Ishikawa (cell line): ENCODE results near the gene DUSP18.

Experiments used
- CEBPB ChIP-seq: IDR thresholded peaks from 2 replicates; pipeline ENCODE4 v1.6.1; 2012
- CREB1 ChIP-seq: IDR thresholded peaks from 2 replicates; pipeline ENCODE4 v1.6.1; 2012; ENCODE audit warnings: low read depth
- EGR1 ChIP-seq: IDR thresholded peaks from 2 replicates; pipeline ENCODE4 v1.6.1; 2012
- EP300 ChIP-seq: IDR thresholded peaks from 2 replicates; pipeline ENCODE4 v1.6.1; 2012; ENCODE audit warnings: borderline replicate concordance
- FOXM1 ChIP-seq: IDR thresholded peaks from 2 replicates; pipeline ENCODE4 v1.6.1; 2012; ENCODE audit warnings: low read depth, borderline replicate concordance
- NFIC ChIP-seq: IDR thresholded peaks from 2 replicates; pipeline ENCODE4 v1.6.1; 2012
- RAD21 ChIP-seq: IDR thresholded peaks from 2 replicates; pipeline ENCODE4 v1.6.1; 2012; ENCODE audit warnings: low read depth
- TAF1 ChIP-seq: IDR thresholded peaks from 2 replicates; pipeline ENCODE4 v1.6.1; 2012; ENCODE audit warnings: low read depth, mild to moderate bottlenecking
- TCF12 ChIP-seq: IDR thresholded peaks from 2 replicates; pipeline ENCODE4 v1.6.1; 2012; ENCODE audit warnings: low read depth
- TEAD4 ChIP-seq: IDR thresholded peaks from 2 replicates; pipeline ENCODE4 v1.6.1; 2012
- USF1 ChIP-seq: IDR thresholded peaks from 2 replicates; pipeline ENCODE4 v1.6.1; 2012
- YY1 ChIP-seq: IDR thresholded peaks from 2 replicates; pipeline ENCODE4 v1.6.1; 2012; ENCODE audit warnings: low read depth
- ZBTB7A ChIP-seq: IDR thresholded peaks from 2 replicates; pipeline ENCODE4 v1.6.1; 2012; ENCODE audit warnings: low read depth
- TF ChIP-seq, protein P1 (sequence below): IDR thresholded peaks from 2 replicates; pipeline ENCODE4 v1.6.1; 2012
- TF ChIP-seq, protein P2 (sequence below): IDR thresholded peaks from 2 replicates; pipeline ENCODE4 v1.6.1; 2012; ENCODE audit warnings: low read depth, mild to moderate bottlenecking

The DUSP18 gene

DNA sequence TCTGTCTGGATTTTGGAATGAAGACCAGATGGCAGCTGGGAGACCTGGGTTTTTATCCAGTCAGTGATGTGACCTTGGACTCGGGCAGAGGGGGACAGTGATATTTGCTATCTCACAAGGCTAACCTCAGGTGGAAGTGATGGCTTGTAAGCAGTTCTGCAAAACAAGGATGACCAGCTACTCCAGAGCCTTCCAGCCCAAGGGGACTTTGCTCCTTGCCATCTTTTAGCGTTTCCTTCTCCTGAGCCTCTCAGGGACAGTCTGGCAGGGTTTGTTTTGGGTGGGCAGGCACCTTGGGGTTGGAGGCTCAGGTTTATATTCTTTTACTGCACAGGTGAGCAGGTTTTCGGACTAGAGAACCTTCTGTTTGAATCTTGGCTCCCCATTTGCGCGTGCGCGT lies 17.5 kb upstream of the DUSP18 start:
- TF ChIP-seq TCF12, result no peak
- TF ChIP-seq EP300, result no peak
- no peak for TF ChIP-seq CREB1
- no peak for TF ChIP-seq FOXM1
- TF ChIP-seq NFIC, result no peak
- no peak for TF ChIP-seq USF1
- no peak for TF ChIP-seq YY1
- no peak for TF ChIP-seq TAF1
- TF ChIP-seq, protein P1, sequence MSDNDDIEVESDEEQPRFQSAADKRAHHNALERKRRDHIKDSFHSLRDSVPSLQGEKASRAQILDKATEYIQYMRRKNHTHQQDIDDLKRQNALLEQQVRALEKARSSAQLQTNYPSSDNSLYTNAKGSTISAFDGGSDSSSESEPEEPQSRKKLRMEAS, result no peak
- TF ChIP-seq TEAD4, result no peak
- TF ChIP-seq CEBPB, result no peak
- no peak for TF ChIP-seq RAD21
- TF ChIP-seq EGR1, result no peak
- TF ChIP-seq, protein P2, sequence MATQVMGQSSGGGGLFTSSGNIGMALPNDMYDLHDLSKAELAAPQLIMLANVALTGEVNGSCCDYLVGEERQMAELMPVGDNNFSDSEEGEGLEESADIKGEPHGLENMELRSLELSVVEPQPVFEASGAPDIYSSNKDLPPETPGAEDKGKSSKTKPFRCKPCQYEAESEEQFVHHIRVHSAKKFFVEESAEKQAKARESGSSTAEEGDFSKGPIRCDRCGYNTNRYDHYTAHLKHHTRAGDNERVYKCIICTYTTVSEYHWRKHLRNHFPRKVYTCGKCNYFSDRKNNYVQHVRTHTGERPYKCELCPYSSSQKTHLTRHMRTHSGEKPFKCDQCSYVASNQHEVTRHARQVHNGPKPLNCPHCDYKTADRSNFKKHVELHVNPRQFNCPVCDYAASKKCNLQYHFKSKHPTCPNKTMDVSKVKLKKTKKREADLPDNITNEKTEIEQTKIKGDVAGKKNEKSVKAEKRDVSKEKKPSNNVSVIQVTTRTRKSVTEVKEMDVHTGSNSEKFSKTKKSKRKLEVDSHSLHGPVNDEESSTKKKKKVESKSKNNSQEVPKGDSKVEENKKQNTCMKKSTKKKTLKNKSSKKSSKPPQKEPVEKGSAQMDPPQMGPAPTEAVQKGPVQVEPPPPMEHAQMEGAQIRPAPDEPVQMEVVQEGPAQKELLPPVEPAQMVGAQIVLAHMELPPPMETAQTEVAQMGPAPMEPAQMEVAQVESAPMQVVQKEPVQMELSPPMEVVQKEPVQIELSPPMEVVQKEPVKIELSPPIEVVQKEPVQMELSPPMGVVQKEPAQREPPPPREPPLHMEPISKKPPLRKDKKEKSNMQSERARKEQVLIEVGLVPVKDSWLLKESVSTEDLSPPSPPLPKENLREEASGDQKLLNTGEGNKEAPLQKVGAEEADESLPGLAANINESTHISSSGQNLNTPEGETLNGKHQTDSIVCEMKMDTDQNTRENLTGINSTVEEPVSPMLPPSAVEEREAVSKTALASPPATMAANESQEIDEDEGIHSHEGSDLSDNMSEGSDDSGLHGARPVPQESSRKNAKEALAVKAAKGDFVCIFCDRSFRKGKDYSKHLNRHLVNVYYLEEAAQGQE, result no peak
- no peak for TF ChIP-seq ZBTB7A

DNA sequence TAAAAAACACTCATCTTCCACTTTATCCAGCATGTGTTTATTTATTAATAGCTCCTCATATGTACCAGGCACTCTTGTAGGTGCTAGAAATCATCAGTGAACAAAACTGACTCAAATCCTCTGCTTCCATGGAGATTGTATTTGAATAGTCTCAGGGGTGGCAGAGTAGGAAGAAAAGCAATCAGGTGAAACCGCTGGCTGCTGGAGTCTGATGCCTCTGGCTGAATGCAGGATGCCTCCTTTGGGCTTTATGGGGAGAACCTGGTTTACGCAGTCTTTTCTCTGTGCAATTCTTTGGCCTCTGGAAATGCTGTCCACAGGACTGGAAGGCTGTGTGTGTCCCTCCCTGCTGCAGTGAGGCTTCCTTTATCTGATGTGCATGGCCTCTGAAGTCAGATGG lies 14.2 kb upstream of the DUSP18 start:
- TF ChIP-seq RAD21 (no peak), NFIC (no peak), EGR1 (no peak), YY1 (no peak)
- TF ChIP-seq, protein P1, result no peak

DNA sequence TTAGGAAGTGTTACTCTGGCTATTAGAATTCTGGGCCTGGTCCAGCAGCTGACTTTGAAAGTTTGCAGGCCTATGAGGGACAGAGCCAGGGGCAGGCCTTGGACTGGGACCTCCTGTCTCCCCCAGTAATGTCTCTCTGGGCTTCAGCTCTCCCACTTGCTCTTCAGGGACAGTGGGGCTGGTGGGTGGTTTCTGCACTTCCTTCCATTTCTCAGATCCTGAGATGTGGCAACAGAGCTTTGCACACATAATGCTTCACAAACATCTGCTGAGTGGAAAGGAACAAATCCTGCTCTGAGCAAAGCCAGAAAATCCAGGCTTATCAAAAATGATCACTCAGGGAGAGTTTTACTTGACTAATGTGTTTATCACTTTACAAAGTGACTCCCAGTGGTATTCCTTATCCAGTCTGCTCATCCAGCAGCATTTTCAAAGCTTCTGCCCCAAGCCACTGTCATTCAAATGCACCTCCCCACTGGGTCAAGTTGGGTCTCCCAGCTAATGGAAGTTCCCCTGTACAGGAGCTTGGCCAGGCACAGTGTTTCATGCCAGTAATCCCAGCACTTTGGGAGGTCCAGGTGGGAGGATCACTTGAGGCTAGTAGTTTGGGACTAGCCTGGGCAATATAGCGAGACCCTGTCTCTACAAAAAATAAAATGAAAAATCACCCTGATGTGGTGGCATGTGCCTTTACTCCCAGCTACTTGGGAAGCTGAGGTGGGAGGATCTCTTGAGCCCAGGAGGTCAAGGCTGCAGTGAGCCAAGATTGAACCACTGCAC lies 13.5 kb upstream of the DUSP18 start:
- no peak for TF ChIP-seq CREB1
- TF ChIP-seq RAD21, result no peak
- no peak for TF ChIP-seq TEAD4
- TF ChIP-seq FOXM1, result no peak
- TF ChIP-seq, protein P1, result no peak
- no peak for TF ChIP-seq USF1
- no peak for TF ChIP-seq NFIC
- TF ChIP-seq ZBTB7A, result no peak
- no peak for TF ChIP-seq EGR1
- TF ChIP-seq YY1, result no peak
- no peak for TF ChIP-seq CEBPB
- TF ChIP-seq, protein P2, result no peak
- no peak for TF ChIP-seq TAF1
- no peak for TF ChIP-seq TCF12
- TF ChIP-seq EP300, result no peak

GRCh38 chr22:30675436-30675835 lies 7.8 kb upstream of the DUSP18 start:
- TF ChIP-seq, protein P2, result no peak
- TF ChIP-seq ZBTB7A, result no peak
- TF ChIP-seq CEBPB, result no peak
- TF ChIP-seq, protein P1, result no peak
- no peak for TF ChIP-seq USF1
- no peak for TF ChIP-seq RAD21
- no peak for TF ChIP-seq TCF12
- TF ChIP-seq CREB1, result no peak
- no peak for TF ChIP-seq YY1
- TF ChIP-seq EGR1, result no peak
- TF ChIP-seq TAF1, result no peak
- TF ChIP-seq TEAD4, result no peak
- no peak for TF ChIP-seq EP300
- TF ChIP-seq FOXM1, result no peak
- TF ChIP-seq NFIC, result no peak
